HUES64 (cell line): ENCODE measurements around the gene MAGEF1.

Experiments used
- H3K27ac ChIP-seq: 2 replicates; pipeline ENCODE4 v1.7.0; 2013; ENCODE audit warnings: low read depth, low read length, inconsistent platforms
- H3K27me3 ChIP-seq: 2 replicates; pipeline ENCODE4 v1.6.1; 2013; ENCODE audit warnings: mild to moderate bottlenecking, low read length; ENCODE audit not compliant: insufficient read depth
- H3K36me3 ChIP-seq: 2 replicates; pipeline ENCODE4 v1.6.1; 2013; ENCODE audit warnings: mild to moderate bottlenecking, low read length; ENCODE audit not compliant: insufficient read depth
- H3K4me1 ChIP-seq: 2 replicates; pipeline ENCODE4 v1.6.1; 2013; ENCODE audit warnings: mild to moderate bottlenecking, low read length, moderate library complexity; ENCODE audit not compliant: insufficient read depth
- H3K4me3 ChIP-seq: 2 replicates; pipeline ENCODE4 v1.5.1; 2013; ENCODE audit warnings: mild to moderate bottlenecking, low read length, moderate library complexity
- H3K9ac ChIP-seq: 2 replicates; pipeline ENCODE4 v1.6.1; 2013; ENCODE audit warnings: mild to moderate bottlenecking, low read depth, low read length
- H3K9me3 ChIP-seq: 2 replicates; pipeline ENCODE4 v1.6.1; 2013; ENCODE audit warnings: low read depth, low read length; ENCODE audit not compliant: insufficient read depth
- WGBS: fragments of 150-250, 120-280 bp; methylation state at CpG from one replicate; pipeline ENCODE4 v1.1.7; 2013; ENCODE audit warnings: missing lambda C conversion rate; 5-methylcytosine and 5-hydroxymethylcytosine counted together

Gene MAGEF1

GRCh38 chr3:184741259-184741556 lies 29.3 kb upstream of the MAGEF1 start:
- H3K4me1 ChIP-seq: peaks cover 8% of the 10 kb centered on the region; the same call in 1 of the 2 replicates
- no peaks in the 10 kb centered on the region for H3K36me3 ChIP-seq
- 81% methylated on average over 8 of the region's 8 CpGs for WGBS
- no peak overlapping the region for H3K27ac ChIP-seq
- no peaks in the 10 kb centered on the region for H3K27me3 ChIP-seq
- H3K4me3 ChIP-seq: no peak overlapping the region
- H3K9ac ChIP-seq: no peak overlapping the region
- H3K9me3 ChIP-seq: no peaks in the 10 kb centered on the region

GRCh38 chr3:184740509-184741258 lies 28.8 kb upstream of the MAGEF1 start:
- Histone ChIP-seq H3K9me3 (no peaks in the 10 kb centered on the region), H3K4me1 (peaks cover 4% of the 10 kb centered on the region; the same call in 1 of the 2 replicates), H3K4me3 (no peak overlapping the region), H3K36me3 (no peaks in the 10 kb centered on the region), H3K9ac (no peak overlapping the region), H3K27ac (no peak overlapping the region), H3K27me3 (no peaks in the 10 kb centered on the region)
- WGBS: 90% methylated on average over 9 of the region's 9 CpGs

- H3K36me3 ChIP-seq: no peaks in the 10 kb centered on the region
- H3K4me3 ChIP-seq: no peak overlapping the region
- WGBS: 93% methylated on average over 4 of the region's 5 CpGs
- H3K4me1 ChIP-seq: peaks cover 3% of the 10 kb centered on the region; the same call in 1 of the 2 replicates
- no peak overlapping the region for H3K9ac ChIP-seq
- no peak overlapping the region for H3K27ac ChIP-seq
- no peaks in the 10 kb centered on the region for H3K27me3 ChIP-seq
- no peaks in the 10 kb centered on the region for H3K9me3 ChIP-seq
Measured at GRCh38 chr3:184739594-184740505, 28.0 kb upstream of the MAGEF1 start.

GRCh38 chr3:184738982-184739381 lies 27.1 kb upstream of the MAGEF1 start:
- Histone ChIP-seq H3K4me1 (peaks cover 3% of the 10 kb centered on the region; the same call in 1 of the 2 replicates), H3K27me3 (no peaks in the 10 kb centered on the region), H3K9me3 (no peaks in the 10 kb centered on the region), H3K36me3 (no peaks in the 10 kb centered on the region), H3K9ac (no peak overlapping the region), H3K27ac (no peak overlapping the region), H3K4me3 (no peak overlapping the region)
- 96% methylated on average over 4 of the region's 4 CpGs for WGBS

GRCh38 chr3:184738506-184738890 lies 26.6 kb upstream of the MAGEF1 start:
- 85% methylated on average over 8 of the region's 8 CpGs for WGBS
- Histone ChIP-seq H3K9ac (no peak overlapping the region), H3K4me3 (no peak overlapping the region)

GRCh38 chr3:184737641-184738505 lies 26.0 kb upstream of the MAGEF1 start:
- Histone ChIP-seq H3K4me1 (peaks cover 2% of the 10 kb centered on the region; the same call in 1 of the 2 replicates), H3K4me3 (no peak overlapping the region), H3K36me3 (no peaks in the 10 kb centered on the region), H3K27ac (no peak overlapping the region), H3K9me3 (no peaks in the 10 kb centered on the region), H3K27me3 (no peaks in the 10 kb centered on the region), H3K9ac (no peak overlapping the region)
- 93% methylated on average over 15 of the region's 15 CpGs for WGBS

More at GRCh38 chr3:184738506-184738890, 26.6 kb upstream of the MAGEF1 start:
- Histone ChIP-seq H3K36me3 (no peaks in the 10 kb centered on the region), H3K9me3 (no peaks in the 10 kb centered on the region), H3K27me3 (no peaks in the 10 kb centered on the region), H3K27ac (no peak overlapping the region), H3K4me1 (peaks cover 3% of the 10 kb centered on the region; the same call in 1 of the 2 replicates)

GRCh38 chr3:184737063-184737462 lies 25.2 kb upstream of the MAGEF1 start:
- Histone ChIP-seq H3K9me3 (no peaks in the 10 kb centered on the region), H3K4me1 (no peaks in the 10 kb centered on the region; the same call in 1 of the 2 replicates), H3K27ac (no peak overlapping the region), H3K9ac (no peak overlapping the region), H3K4me3 (no peak overlapping the region), H3K36me3 (no peaks in the 10 kb centered on the region), H3K27me3 (no peaks in the 10 kb centered on the region)
- WGBS: 84% methylated on average over 3 of the region's 3 CpGs

- WGBS: 91% methylated on average over 14 of the region's 14 CpGs
- Histone ChIP-seq H3K36me3 (no peaks in the 10 kb centered on the region), H3K27ac (no peak overlapping the region), H3K9me3 (no peaks in the 10 kb centered on the region), H3K4me3 (no peak overlapping the region), H3K4me1 (no peaks in the 10 kb centered on the region), H3K9ac (no peak overlapping the region), H3K27me3 (no peaks in the 10 kb centered on the region)
Measured at GRCh38 chr3:184734903-184735701, 23.2 kb upstream of the MAGEF1 start.

GRCh38 chr3:184733971-184734608 lies 22.2 kb upstream of the MAGEF1 start:
- WGBS: 84% methylated on average over 8 of the region's 8 CpGs
- Histone ChIP-seq H3K4me1 (no peaks in the 10 kb centered on the region), H3K27me3 (no peaks in the 10 kb centered on the region), H3K27ac (no peak overlapping the region), H3K4me3 (no peak overlapping the region), H3K36me3 (no peaks in the 10 kb centered on the region), H3K9me3 (no peaks in the 10 kb centered on the region), H3K9ac (no peak overlapping the region)

GRCh38 chr3:184733181-184733580 lies 21.3 kb upstream of the MAGEF1 start:
- no peaks in the 10 kb centered on the region for H3K4me1 ChIP-seq
- no peak overlapping the region for H3K27ac ChIP-seq
- H3K9me3 ChIP-seq: no peaks in the 10 kb centered on the region
- no peak overlapping the region for H3K4me3 ChIP-seq
- H3K36me3 ChIP-seq: no peaks in the 10 kb centered on the region
- H3K9ac ChIP-seq: no peak overlapping the region
- no peaks in the 10 kb centered on the region for H3K27me3 ChIP-seq
- 94% methylated on average over 4 of the region's 4 CpGs for WGBS
